ENCODE data around the gene NMUR1.
"Not testable (repeated sequence)": the region's sequence is repeated elsewhere in the genome, so short reads cannot be mapped to it uniquely, and the experiment has no call there.

GRCh38 chr2:231578655-231579054 is 48.4 kb upstream of the NMUR1 start:
- TF ChIP-seq CTCF (conservative IDR thresholded peaks at IDR 0.05; ENCODE audit: low read depth in 2 of 2); EZH2phosphoT487 (IDR thresholded peaks at IDR 0.05; ENCODE audit: unreplicated experiment); POLR2AphosphoS5 (IDR thresholded peaks at IDR 0.05; ENCODE audit: low read depth); EZH2 (IDR thresholded peaks at IDR 0.05; ENCODE audit: low read depth, unreplicated experiment); CREB1 (CRISPR knock-in tag; IDR thresholded peaks at IDR 0.05; ENCODE audit: low read depth); JUNB (IDR thresholded peaks at IDR 0.05; ENCODE audit: unreplicated experiment); ZNF331 (CRISPR knock-in tag; IDR thresholded peaks at IDR 0.05; ENCODE audit: low read depth); ETS1 (IDR thresholded peaks at IDR 0.05); ZNF114 (CRISPR knock-in tag; IDR thresholded peaks at IDR 0.05); REST (IDR thresholded peaks at IDR 0.05; ENCODE audit: unreplicated experiment); STAT1 (IDR thresholded peaks at IDR 0.05; ENCODE audit: unreplicated experiment); NANOG (IDR thresholded peaks at IDR 0.05; ENCODE audit: borderline replicate concordance); ZNF462 (CRISPR knock-in tag; IDR thresholded peaks at IDR 0.05): not testable (repeated sequence)
